HG03025 (cell line): ENCODE results near the gene HSPB9.

Experiments
- ATAC-seq: cut with Tn5 transposase; IDR thresholded peaks from one replicate; pipeline ENCODE4 v1.9.1; 2021; ENCODE audit warnings: mild to moderate bottlenecking, moderate library complexity; ENCODE audit not compliant: unreplicated experiment, low FRiP score

Gene HSPB9

DNA sequence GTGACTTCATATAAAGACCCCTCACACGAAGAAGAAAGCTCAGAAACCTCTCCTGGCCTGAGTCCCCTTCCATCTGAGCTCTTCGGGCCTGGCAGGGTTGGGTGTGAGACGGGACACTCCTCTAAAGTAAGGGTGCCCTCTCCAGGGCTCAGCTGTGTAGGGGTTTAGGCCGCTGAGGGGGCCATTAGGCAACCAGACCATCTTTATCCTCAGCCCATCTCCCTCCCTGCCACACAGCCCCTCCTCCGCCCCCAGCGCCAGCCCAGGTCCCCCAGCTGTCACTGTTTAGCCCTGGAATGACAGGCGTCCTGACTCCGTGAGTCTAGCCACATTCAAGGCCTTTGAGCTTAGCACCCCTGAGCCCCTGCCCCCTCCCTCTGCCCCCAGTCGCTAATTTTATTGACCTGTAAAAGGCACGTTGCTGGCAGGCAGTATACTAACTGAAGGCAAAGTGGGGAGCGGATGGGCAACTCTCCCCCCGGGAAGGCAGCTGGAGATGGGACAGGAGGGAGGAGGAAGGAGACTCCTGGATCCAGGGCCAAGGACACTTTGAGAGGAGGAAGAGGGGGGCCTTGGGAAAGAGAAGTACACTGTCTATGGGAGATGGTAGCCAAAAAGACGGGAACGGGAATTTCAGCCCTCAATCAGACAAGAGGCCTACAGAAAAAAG lies 23.7 kb upstream of the HSPB9 start:
- no peak for ATAC-seq

DNA sequence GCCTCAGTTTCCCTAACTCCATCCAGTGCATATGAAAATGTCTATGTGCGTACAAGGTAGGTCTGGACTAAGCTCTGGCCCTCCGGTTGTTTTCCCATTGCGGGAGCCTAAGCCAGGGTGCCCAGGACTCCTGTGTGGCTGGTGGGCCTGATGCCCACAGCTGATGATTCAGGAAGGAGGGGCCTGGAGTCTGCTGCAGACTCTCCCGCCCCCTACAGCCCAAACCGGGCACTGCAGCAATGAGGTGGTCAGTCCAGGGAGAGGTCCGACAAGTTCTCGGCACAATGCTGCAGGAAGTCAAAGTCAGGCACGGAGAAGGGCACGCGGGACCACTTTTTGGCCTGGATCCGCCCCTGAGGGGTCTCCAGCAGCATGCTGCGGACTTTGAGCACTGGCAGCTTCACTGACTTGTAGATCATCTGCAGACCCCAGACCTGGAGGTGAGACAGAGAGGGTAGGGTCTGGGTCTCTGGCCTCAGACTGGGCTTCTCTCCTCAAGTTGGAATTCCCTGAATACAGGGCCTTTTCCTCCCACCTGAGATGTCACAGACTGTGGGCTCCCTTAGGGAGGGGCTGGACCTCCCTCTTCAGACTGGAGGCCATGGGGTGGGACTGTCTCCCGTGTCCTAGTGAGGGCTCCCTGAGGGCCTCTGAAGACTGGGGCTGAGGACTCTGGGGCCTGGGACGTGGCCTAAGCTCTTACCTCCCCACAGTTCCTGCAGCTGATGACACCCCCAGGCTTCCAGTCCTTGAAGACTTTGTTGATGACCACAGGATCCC lies 20.9 kb upstream of the HSPB9 start:
- ATAC-seq = no peak

DNA sequence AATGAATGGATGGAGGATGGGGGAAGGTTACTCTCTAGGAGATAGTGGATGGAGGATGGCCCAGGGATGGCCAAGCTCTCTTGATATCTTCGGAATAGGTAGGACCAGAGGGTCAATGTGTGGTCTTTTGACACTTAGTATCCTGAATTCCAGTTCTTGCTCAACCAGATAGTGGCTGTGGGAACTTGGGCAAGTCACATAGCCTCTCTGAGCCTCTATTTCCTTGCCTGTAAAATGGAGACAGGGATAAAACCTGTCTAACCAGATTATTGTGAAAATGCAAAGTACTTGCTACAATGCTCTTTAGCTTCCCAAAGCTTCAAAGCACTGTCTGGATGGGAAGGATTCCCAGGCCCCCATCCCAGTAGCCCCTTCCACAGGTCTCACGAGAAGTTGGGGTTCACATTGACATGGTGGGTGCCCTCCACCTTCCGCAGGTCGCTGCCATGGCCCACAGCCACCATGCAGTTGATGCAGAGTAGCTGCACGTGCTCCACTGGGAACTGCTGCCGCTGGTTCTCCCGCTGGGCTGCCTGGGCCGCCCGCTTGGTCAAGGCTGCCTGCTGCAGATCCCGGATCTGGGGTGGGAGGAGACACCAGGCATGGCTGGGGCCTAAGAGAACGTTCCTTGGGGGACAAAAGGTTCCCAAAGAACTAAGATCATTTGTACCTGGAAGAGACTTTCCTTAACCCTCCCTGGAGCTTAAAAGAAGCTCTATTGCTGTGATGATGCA lies 19.2 kb upstream of the HSPB9 start:
- ATAC-seq = no peak

GRCh38 chr17:42104264-42104663 lies 18.3 kb upstream of the HSPB9 start:
- ATAC-seq = no peak

DNA sequence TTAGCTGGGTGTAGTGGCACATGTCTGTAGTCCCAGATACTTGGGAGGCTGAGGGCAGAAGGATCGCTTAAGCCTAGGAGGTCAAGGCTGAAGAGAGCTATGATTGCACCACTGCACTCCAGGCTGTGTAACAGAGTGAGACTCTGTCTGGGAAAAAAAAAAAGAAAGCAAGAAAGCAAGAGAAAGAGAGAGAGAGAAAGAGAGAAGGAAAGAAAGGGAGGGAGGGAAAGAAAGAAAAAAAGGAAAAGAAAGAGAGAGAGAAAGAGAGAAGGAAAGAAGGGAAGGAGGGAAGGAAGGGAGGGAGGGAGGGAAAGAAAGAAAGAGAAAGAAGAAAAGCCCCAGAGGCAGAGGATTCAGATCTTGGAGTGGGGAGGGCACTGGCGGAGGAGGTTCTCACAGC lies 16.6 kb upstream of the HSPB9 start:
- no peak for ATAC-seq

GRCh38 chr17:42107124-42107523 lies 15.5 kb upstream of the HSPB9 start:
- no peak for ATAC-seq

- no peak for ATAC-seq
Measured at GRCh38 chr17:42107597-42108576, 14.7 kb upstream of the HSPB9 start.

GRCh38 chr17:42109086-42109485 lies 13.5 kb upstream of the HSPB9 start:
- no peak for ATAC-seq

GRCh38 chr17:42110301-42111264 lies 12.0 kb upstream of the HSPB9 start:
- no peak for ATAC-seq

- no peak for ATAC-seq
Measured at GRCh38 chr17:42111265-42111636, 11.4 kb upstream of the HSPB9 start.

- ATAC-seq = no peak
Measured at GRCh38 chr17:42111871-42112551, 10.6 kb upstream of the HSPB9 start.

- ATAC-seq = peak; percentile 44
Measured at GRCh38 chr17:42112552-42113176, 9.9 kb upstream of the HSPB9 start, which contains the start of gene DHX58. Gene DHX58, minus strand, starts transcription at chr17:42112714. Its CDS starts 822 bp downstream, at chr17:42111892.

- ATAC-seq = no peak
Measured at GRCh38 chr17:42113293-42114069, 9.1 kb upstream of the HSPB9 start.

DNA sequence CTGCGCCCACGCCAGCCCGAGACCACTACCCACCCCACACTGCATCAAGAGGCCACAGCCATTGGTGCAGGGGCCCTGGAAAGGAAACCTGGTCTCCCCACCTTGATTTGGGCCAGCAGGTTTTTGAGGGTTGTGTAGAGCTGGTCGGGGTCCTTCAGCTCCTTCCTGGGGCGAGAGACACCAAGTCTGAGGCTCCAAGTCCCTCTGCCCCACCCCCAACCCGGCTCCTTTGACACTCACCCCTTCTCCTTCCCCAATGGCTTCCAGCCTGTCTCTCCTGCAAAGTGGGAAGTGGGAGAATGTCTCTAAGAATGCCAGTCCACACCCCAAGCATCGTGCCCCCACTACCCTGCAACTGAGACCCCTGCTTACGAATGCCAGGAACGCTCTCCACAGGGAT lies 8.5 kb upstream of the HSPB9 start:
- ATAC-seq = no peak

DNA sequence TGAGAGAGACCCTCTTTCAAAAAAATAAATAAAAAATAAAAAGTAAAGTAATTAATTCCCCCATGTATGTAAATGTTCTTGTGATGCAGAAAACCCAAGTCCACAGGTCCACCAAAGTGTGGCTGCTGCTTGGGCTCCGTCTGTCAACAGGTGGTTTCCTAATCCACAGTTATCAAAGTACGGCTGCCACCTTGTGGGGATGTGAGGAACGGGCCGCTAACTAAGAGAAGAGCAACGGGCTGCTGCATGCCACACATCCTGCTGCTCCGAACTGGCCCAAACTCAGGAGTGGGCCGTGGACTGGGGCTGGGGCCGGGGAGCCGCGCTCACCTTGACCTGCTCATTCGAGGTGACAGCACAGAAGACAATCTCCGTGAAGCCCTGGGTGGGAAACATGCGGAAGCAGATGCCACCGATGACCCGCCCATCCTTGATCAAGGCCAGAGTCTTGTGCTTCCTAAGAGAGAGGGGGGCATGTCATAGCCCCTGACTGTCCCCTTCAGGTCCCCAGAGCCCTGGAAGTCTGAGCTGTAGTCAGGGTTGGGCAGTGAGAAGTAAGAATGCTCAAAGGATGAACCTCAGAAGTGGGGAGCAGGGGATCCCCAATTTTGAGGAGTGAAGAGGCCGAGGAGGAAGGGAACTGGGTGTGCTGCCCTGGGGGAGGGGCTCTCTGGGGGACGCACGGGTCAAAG lies 5.8 kb upstream of the HSPB9 start:
- no peak for ATAC-seq

- ATAC-seq = no peak
Measured at GRCh38 chr17:42117397-42118125, 5.0 kb upstream of the HSPB9 start.
